Left hindlimb (tissue), 1 donor: ENCODE results near the gene NEK7.
"Not testable (repeated sequence)": the region's sequence is repeated elsewhere in the genome, so short reads cannot be mapped to it uniquely, and the experiment has no call there.

ENCODE experiments used
- DNase-seq: peaks from one replicate; pipeline ENCODE4 v3.0.0-alpha.2; 2018

Gene NEK7

DNA sequence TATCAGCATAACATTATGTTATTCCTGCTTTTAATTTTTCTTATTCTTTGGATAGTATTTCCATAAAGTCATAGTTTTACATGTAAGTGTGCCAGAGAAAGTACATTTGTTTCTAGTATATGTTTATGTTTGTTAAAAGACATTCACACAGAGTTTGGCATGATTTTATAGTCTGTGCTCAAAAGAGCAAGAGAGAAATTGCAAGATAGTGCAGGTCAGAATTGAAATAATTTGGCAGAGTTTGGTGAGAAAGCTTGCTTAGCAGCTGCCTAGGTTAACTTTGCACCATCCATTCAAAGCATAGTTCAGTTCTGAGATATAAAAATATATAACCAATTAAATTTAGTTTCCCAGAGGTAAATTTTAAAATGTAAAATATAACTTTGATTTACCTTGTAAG lies 17.0 kb downstream of the NEK7 start:
- no peak for DNase-seq

DNA sequence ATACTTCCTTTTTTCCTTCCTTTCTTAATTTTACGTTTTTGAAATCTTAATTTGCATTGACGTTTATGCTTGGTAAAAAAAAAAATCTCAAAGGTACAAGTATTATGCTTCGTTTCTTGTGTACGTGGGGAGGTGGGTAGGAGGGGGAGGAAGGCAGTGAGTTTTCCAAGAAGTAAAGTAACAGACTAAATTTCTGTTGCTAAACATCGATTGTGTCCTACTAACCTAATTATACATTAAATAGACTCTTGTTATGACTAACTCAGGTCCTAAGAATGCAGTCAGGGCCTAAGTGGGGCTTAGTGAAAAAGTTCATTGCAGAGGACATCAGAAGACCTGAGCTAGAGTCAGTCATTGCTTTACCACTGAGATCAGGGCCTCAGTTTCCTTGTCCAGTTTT lies 17.5 kb downstream of the NEK7 start:
- DNase-seq = no peak

DNA sequence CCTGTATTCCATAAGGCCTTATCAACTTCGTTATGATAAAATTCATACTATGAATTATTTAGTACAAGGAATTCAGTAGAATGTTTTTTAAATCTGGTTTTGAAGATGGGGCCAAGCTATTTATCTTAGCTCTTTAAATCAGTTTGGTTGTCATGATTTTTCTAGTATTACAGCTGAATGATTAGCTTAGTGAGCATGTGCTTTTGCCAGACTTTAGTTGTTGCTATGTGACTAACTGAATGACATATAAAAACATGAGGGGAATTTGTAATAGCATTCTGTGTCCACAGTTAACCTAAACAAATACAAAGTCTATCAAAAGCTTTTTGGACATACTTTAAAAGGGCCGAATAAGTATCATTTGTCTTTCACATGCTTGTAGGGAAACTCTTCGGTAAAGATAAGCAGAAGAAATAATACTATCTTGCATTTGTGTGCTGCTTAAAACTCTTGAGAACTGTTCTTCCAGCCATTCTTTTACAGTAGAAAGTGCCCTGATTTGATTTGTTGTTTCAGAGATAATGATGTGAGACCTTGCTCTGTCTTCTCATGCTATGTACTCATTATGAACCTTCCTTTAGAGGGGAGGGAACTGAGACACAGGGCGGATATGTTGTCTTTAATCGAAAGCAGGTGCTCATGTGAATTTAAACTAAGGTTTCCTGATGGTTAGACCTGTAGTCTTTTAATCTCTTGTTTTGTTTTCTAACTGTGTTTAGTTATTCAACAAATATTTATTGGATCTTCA lies 18.8 kb downstream of the NEK7 start:
- no peak for DNase-seq

DNA sequence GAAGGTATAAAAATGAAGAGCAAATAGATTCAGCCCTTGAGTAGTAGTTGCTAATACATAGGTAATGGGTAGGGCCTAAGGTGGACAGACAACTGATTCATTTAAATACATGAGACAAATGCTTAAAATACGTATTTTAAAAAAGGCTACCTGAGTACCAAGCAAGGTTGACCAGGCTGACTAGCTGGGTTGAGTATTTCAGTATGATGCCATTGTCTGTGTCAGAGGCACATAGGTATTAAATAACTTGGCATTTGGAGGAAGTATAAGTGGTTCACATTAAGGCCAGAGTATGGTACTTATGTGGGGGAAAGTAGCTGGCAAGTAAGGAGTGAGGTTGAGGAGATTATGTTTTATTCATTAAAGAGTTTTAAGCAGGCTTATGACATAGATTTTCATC lies 19.4 kb downstream of the NEK7 start:
- no peak for DNase-seq

DNA sequence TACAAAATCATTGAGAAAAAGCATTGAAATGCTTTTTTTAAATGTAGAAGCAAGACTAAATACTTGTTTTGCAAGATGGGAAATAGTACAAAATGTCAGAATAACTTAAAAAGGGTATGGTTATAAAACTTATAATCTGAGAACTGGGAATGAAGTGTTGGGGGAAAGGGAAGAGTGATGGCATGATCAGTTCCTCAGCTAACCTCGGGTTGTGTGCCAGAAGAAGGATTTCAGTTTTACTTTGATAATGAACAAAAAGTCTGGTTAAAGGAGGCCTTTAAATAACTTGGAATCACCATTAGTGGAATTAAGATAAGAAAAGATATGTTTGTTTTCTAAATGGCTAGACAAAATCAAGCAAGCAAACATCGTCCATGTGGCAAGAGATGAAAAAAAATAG lies 20.7 kb downstream of the NEK7 start:
- no peak for DNase-seq

DNA sequence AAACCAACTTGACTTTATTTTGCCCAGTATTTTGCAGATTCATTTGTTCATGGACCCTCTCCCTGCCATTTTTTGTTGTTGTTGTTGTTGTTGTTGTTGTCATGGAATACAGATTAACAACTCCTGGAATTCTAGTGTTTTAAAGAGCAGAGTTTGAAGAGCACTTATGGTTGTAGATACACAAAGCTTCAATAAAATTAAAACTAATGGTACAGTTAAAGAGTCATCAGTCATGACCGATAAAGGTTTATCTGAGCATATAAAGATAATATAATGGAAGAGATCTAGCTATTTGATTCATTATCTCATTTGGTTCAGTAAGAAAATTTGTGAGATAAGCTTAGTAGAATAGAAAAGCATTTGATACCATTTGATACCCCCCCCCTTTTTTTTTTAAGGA lies 21.8 kb downstream of the NEK7 start:
- DNase-seq = no peak

DNA sequence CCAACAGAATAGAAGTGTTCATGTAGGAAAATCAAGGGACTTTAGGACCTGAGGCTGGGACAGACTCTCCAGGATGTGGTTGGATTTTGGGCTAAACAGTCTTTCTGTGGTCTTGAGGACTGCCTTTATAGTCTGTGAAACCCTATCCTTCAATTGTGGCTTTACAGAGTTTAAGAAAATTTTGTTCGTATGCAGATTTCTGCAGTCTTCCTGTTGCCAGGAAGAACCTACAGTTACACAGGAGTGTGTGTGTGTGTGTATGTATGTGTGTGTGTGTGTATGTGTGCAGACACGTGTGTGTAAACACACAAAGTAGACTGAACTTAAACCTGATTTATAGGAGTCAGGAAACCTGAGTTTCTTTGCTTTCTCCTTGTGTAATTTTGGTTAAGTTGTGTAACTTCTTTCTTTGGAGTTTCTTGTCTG lies 22.8 kb downstream of the NEK7 start:
- DNase-seq = peak; percentile 38

DNA sequence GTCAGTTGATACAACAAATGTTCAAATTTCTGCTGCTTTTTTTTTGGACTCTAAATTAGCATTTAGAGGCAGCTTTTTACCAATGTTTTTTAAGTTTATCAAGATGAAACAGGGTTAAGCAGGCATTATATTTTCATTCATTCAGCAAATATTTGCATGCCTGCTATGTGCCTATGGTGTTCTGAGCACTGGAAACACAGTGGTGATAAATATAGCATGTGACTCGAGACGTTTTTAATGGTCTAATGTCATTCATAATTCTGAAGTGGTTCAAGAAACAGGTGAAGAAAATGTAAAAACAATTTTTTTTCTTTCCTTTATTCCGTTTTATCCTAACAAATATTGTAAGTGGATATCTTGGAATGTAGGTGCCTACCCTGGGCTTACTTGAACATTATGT lies 26.8 kb downstream of the NEK7 start:
- DNase-seq = no peak

DNA sequence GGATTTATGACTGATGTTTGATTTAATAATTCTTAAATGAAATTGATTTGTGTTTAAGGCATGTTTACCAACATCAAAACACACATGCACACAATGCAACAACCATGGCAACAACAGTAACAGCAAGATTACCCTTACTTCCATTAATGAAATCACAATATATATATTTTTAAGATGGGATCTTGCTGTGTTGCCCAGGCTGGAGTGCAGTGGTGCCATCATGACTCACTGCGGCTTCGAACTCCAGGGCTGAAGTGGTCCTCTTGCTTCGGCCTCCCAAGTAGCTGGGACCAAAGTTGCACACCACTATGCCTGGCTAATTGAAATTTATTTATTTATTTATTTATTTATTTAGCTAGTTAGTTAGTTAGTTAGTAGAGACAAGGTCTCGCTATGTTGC lies 27.7 kb downstream of the NEK7 start:
- DNase-seq = no peak

DNA sequence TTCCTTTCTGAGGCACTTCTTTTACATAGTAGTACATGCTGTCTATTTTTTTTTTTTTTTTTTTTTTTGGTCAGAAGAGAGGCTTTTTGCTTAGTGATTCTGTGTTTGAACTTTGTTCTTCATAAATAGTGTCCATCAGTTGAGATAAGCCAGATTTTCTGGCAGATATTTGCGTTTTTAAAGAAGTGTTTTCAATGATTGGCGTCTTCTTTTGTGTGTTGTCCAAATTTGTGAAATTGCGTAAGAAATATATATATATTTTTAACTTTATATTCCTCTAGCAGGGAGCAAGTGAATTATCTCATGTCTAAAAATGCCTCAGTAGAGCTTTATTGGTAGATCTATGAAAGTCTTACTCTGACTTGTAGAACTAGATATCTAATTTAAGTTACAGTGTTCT lies 28.3 kb downstream of the NEK7 start:
- no peak for DNase-seq

DNA sequence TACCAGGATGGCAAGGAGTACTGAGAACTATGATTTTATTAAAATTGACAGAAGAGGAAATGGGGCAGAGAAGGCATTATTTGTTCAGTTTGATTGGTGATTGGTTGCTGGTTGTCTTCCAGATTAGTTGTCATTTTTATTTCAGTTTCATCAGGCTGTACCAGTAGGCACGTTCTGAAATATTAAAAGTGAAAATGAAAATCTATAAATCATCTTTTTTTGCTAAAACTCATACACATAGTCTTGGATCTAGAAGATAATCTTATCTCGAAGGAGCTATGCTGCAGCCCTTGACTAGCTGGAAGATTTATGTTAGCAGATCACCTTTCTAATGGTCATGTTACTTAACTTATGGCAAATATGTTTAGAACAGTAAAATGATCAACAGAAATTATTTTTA lies 29.0 kb downstream of the NEK7 start:
- DNase-seq = no peak

DNA sequence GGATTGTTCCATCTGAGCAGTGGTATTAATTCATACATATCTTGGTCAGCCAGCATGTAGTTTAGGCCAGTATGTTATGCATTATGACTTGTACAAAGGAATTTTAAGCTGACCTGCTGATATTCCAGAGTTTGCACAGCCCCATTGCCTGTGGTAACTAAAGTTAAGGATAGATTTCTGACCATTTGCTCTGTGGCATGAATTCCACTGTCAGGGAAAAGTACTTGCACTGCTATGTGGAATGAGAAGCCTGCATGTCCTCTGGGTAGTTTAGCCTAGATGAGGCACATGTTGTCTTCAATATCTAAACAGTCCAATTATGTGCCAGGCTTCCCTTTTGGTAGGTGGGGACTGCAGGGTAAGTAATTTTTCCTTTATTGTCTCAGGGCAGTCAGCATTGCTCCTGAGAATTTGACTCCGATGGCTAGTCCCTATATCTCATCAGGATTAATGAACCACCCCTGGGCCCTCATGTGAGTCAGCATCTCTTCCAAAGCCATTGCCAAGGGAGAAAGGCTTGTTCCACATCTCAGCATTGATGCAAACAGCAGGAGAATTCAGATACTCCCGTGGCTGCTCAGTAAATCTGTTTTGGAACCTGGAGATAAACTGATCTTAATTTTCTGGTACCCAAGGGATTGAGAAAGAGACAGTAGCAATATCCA lies 30.2 kb downstream of the NEK7 start:
- DNase-seq = no peak

DNA sequence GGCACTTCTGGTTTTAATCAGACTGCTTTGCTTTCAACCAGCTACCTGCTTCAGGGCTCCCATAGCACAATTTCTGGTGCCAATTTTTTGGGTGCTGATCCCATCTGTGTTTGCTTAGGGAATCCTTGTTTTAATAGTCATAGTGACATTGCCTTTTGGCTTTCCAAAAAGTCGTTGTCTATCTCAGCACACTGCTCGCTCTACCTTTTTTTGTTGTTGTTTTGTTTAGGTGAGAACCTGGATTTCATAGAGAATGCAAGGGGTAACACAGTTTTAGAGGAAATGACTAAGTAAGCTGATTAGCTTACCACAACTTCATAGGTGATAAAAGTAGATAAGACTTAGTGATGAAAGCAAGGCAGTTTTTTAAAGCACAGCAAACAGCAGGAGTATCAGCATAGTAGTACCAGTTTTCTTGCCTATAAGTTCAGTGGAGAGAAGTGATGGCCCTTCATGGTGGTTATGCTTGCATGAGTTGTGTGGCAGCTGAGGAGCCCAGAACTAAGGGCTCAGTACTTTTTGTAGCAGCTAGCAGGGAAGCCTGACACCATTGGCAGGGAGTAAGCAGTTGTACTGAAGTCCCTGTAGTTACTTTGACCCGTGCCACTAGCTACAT lies 31.3 kb downstream of the NEK7 start:
- DNase-seq = no peak

DNA sequence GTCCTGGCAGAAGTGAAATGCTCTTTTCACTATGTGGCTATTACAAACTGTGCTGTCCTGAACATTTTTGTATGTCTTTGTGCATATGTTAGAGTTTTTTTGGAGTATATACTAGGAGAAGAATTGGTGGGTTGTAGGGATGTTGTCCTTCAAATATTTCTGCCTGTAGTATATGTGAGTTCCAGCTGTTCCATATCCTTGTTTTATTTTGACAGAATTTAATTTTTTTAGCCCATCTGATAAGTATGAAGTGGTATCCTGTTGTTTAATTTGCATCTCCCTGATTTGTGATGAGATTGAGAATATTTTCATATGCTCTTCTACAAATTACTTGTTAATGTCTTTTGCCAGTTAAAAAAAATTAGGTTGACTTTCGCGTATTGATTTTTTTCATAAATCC lies 34.3 kb downstream of the NEK7 start:
- DNase-seq = no peak

DNA sequence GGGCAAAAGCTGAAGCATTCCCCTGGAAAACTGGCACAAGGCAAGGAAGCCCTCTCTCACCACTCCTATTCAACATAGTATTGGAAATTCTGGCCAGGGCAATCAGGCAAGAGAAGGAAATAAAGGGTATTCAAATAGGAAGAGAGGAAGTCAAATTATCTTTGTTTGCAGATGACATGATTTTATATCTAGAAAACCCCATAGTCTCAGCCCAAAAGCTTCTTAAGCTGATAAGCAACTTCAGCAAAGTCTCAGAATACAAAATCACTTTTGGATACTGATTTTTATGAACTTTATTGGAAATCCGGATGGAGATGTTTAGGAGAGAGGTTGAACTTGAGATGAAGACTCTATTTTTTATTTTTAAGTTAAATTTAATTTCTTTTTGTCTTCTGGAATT lies 37.1 kb downstream of the NEK7 start:
- DNase-seq = not testable (repeated sequence)

DNA sequence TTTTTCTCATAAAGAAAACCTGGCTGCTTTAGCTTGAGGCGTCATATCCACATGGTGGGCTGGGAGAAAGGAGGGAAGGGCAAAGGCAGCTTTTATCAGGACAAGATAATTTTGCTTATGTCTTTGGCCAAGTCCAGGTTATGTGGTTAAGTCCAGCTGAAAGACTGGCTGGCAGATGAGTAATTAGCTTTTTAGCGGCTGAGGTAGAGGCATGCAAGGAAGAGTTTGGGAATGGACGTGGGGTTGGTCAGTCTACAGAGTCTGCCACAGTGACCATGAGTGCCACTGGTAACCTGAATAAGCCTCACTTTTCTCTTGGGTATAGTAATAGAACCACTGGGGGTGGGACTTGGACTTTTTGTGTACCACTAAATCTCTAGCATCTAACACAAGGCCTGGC lies 39.8 kb downstream of the NEK7 start:
- no peak for DNase-seq

DNA sequence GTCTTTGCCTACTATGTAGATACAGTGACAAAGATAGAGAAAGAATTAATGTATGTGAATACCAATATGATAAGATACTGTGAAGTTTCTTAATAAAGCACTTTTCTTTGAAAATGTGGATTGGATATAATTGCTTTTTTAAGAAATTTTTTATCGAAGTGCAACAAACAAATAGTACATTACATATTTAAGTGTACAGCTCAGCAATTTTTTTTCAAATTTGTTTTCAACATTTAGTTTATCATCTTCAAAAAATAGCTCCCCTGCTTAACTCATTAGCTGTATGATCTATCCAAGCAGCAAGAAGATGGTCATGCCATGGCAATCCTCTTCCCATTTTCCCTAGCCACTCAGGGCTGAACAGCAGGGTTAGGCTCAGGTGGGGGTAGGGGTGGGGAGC lies 40.5 kb downstream of the NEK7 start:
- DNase-seq = no peak

DNA sequence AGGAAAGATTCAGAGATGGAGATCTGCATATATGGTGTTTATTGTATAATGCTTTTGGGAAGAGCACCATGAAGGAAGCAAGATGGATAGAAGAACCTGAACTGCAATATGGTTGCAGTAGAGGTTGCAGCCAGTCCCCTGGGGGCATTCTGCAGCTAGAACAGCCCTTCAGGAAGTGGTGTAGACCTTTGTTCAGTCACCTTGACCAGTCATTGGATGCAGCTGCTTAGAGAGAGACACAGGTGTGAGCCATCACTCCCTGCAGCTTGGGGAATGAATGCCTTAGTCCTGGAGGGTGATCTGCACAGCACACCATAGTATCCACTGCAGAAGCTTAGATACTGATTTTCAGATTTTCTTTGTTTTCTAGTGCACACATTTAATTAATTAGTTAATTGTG lies 42.3 kb downstream of the NEK7 start:
- no peak for DNase-seq

DNA sequence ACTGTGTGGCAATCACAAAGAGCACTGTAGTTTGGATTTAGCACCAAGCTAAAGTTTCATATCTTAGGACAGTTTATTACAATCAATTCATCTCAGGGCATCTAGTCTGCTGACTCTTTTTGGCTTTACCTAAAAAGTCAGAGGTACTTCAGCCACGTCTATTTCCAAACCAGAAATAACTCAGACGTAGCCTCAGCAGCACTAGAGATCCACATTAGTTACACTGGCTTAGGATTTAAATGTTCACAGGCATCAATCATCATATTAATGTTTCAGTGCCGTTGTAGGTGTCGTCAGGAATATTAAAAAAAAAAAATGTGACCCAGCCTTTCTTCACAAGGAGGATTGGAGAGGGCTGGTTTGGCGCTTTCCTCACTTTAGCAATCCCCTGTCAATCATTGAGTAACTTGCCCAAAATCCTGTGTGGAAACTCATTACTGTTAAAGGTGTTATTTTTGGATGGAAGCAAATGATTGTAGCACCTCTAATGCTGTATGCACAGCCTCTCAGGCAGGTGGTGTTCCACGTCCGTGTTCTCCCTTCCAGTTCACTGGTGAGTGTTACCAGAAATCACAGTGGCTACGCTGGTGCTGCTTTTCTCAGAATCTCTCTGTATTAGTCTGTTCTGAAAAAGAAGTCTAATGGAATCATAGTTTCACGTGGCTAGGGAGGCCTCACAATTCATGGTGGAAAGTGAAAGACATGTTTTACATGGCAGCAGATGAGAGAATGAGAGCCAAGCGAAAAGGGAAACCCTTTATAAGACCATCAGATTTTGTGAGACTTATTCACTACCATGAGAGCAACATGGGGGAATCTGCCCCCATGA lies 45.4 kb downstream of the NEK7 start:
- DNase-seq = no peak

DNA sequence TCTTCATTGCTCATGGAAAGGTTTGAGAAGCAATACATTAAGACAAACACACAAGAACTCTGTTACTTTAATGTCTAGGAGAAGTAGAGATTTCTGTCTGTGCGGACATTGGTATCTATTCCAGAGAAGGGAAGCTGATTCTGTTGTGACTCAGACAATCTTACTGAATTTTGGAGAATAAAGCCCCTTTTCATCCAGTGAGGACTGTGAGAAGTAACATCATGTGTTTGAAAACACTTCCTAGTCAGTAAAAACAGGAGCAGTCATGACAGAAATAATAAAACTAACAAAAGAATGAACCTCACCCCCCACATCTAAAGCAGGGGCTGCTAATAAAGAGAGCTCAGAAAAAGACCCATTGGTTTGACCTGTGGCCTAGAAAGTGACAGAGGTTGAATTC lies 46.6 kb downstream of the NEK7 start:
- DNase-seq = no peak

DNA sequence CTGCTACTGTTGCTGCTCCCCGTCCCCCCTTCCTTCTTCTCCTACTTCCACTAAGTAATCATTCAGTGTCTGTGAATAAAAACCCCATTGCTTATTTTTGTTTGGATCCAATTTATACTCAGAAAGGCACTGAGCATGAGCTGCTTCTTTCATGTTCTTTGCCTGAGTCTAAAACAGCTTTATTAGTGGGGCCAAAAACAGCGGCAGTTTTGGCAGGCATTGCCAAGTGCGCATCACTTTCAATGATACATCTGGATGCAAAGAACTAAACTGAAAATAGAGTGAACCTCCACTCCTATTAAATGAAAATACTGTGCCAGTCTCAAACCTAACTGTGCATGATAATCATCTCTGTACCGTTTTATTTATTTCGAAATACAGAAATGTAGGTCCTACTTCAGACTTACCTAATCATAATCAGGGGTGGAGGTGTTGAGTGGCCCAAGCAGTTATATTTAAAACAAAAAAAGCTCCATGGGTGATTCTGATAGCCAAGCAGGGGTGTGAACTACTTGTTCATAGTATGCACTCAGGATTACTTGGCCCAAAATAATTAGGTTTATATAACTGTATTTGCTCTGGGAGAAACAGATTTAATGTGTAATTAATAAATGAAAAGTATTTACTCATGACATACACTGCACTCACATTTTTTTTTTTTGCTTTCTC lies 48.4 kb downstream of the NEK7 start:
- DNase-seq = no peak

DNA sequence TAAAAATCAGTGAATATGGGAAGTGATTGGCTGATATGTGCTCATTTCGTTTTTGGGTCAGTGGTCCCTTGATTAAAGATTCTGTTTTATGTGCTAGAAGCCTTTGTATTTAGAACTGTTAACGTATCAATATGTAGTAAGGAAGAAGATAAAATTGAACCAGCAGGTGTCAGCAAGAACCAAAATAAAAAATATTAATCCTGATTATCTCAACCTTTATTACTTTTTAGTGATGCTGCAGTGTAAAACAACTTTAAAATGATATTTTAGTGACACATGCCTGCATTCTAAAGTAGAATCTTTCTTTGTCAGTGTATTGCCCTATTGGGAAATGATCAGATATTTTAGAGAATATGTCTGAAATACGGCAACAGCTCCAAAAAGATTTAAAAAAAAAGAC lies 49.5 kb downstream of the NEK7 start:
- no peak for DNase-seq

DNA sequence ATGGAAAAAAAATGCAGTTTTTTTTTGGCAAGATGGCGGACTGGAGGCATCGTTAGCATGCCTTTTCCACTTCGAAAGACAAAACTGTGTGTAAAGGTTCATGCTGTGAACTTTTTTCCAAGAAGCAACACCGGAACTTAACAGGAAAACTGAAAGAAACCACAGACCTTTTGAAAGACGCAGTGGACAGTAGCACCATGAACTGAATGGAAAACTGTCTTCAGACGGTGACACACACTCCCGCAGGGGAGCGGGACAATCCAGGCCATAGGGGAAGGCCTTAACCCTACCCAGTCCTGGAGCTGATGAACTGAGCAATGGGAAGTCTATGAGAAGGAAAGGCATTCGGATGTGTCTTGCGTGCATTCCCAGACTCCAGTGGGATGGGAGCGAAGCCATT lies 54.9 kb downstream of the NEK7 start:
- no peak for DNase-seq
